Measurements from ENCODE around the gene HYPK. TPM values are rescaled to one million over a fixed set of nuclear protein-coding genes. Genes with fewer than 3 reads are reported as not detected.

The HYPK gene
- total RNA-seq, 5 donors from 2014 or later (not counting 1 experiment from before 2014, with no cell fraction given): 19.2 to 23.6 (median 21.8) TPM

GRCh38 chr15:43852607-43853006 is 52.2 kb downstream of the HYPK start:
- ChIA-PET POLR2A (no interaction called here), CTCF (no interaction called here)
- ATAC-seq (replicated peaks in 1 of 4) (no peak), DNase-seq (no peak)
- Mint-ChIP-seq H3K27me3 (no peaks in the 10 kb centered on the region), H3K27ac (no peak overlapping the region), H3K4me3 (no peak overlapping the region), H3K36me3 (peaks cover 34% of the 10 kb centered on the region), H3K9me3 (no peaks in the 10 kb centered on the region), H3K4me1 (no peaks in the 10 kb centered on the region)
- no peaks in the 10 kb centered on the region for H3K27me3 ChIP-seq (replicated peaks in 1 of 2; ENCODE audit: control insufficient read depth in 2 of 2, extremely low read depth in 1 of 2, insufficient read depth in 2 of 2, low read length in 1 of 2)
- no peaks in the 10 kb centered on the region for H3K9me3 ChIP-seq
- no peaks in the 10 kb centered on the region for H3K4me1 ChIP-seq (ENCODE audit: control insufficient read depth in 1 of 2, extremely low read depth in 1 of 2, insufficient read depth in 2 of 2, low read length in 2 of 2)
- H3K27ac ChIP-seq (ENCODE audit: low read length): no peak overlapping the region
- peaks cover 4 to 18% of the 10 kb centered on the region in 2 donors for H3K36me3 ChIP-seq (ENCODE audit: control insufficient read depth in 2 of 2, extremely low read depth in 1 of 2, insufficient read depth in 1 of 2, low read length in 1 of 2)
- H3K4me3 ChIP-seq (ENCODE audit: control insufficient read depth in 1 of 2, extremely low read depth in 1 of 2, low read length in 1 of 2): no peak overlapping the region
- WGBS (ENCODE audit: insufficient coverage): no CpG with 5 or more reads among the region's 4 CpGs

Other genes with a start within 250 kb of the HYPK start
- gene PPIP5K1, start 210.4 kb upstream of the HYPK start, total RNA-seq: 10 to 100 TPM; 30.0 to 47.1 (median 39.1) TPM
- not detected for gene CKMT1B, start 206.6 kb upstream of the HYPK start, total RNA-seq
- 1 to 10 TPM in 4 of 5 donors, under 1 TPM in 1; 0.85 to 3.8 (median 2.1) TPM for gene STRC, start 181.8 kb upstream of the HYPK start, total RNA-seq
- 10 to 100 TPM in 2 of 5 donors, 1 to 10 TPM in 3; 6.6 to 10.5 (median 8.3) TPM for gene CATSPER2, start 151.8 kb upstream of the HYPK start, total RNA-seq
- gene CKMT1A, start 106.7 kb upstream of the HYPK start, total RNA-seq: under 1 TPM in 2 of 5 donors, not detected in 3; 0.16 to 0.28 TPM
- 100 to 1,000 TPM; 151 to 231 (median 190) TPM for gene PDIA3, start 54.2 kb upstream of the HYPK start, total RNA-seq
- gene ELL3, start 23.6 kb upstream of the HYPK start, total RNA-seq: 1 to 10 TPM in 4 of 5 donors, under 1 TPM in 1; 0.80 to 6.5 (median 2.2) TPM
- 100 to 1,000 TPM; 397 to 586 (median 532) TPM for gene SERF2, start 8.3 kb upstream of the HYPK start, total RNA-seq
- gene SERINC4, start 379 bp upstream of the HYPK start, total RNA-seq: under 1 TPM in 3 of 5 donors, not detected in 2; 0.20 to 0.32 (median 0.26) TPM
- gene MFAP1, start 24.1 kb downstream of the HYPK start, total RNA-seq: 10 to 100 TPM in 4 of 5 donors, 1 to 10 TPM in 1; 9.6 to 22.1 (median 21.0) TPM
- 10 to 100 TPM; 10.5 to 12.4 (median 11.6) TPM for gene WDR76, start 26.4 kb downstream of the HYPK start, total RNA-seq

Data from T-cell (primary cell).